ENCODE measurements around the gene RAB4A. TPM values are rescaled to one million over a fixed set of nuclear protein-coding genes. Genes with fewer than 3 reads are reported as not detected.
"Not testable (repeated sequence)": the region's sequence is repeated elsewhere in the genome, so short reads cannot be mapped to it uniquely, and the experiment has no call there.

Gene RAB4A
- total RNA-seq, 1 experiment from 2014 or later: 11.1 TPM

- DNase-seq (ENCODE audit: low spot score): no peak
Observed at GRCh38 chr1:229298420-229298819, 27.5 kb downstream of the RAB4A start.

GRCh38 chr1:229298887-229299503 is 28.1 kb downstream of the RAB4A start:
- no peak for DNase-seq (ENCODE audit: low spot score)

DNA sequence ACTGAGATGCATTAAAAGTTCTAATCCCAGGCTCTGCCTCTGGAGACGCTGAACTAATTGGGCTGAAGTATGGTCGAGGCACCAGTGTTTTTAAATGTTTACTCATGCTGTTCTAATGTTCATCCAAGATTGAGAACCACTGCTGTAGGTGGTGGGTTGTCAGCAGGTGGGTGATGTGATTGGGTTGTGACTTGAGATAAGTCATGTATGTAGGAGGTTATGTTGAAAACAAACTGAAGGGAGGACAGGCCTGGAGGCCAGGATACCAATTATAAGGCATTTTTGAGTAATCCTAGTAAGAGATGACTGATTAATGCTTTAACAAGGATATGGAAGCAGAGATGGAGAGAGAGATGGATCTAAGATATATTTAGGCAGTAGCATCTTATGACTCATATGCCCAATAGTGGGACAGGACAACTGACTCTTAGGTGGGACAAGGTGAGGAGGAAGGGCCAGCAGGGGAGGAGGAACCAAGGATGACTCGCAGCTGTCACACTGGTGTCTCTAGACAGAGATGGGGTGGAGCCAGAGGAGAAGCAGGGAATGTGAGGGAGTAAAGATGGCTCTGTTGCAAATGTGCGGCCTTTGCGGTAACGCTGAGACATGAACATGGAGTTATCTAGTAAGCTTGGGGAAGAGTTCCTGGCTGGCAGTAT is 29.3 kb downstream of the RAB4A start:
- DNase-seq (ENCODE audit: low spot score): no peak

DNA sequence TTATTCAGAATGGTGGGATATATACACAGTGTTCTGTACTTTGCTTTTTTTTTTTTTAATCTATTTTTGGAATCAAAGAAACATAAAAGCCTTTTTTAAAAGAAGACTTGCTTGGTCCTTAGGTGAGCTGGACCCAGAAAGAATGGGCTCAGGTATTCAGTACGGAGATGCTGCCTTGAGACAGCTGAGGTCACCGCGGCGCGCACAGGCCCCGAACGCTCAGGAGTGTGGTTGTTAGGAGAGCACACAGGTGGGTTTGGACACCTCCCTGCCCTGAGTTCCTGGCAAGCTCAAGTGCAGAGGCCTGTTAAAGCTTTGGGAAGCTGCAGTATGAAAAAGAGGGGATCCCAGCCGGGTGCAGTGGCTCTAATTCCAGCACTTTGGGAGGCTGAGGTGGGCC is 31.8 kb downstream of the RAB4A start:
- no peak for DNase-seq (ENCODE audit: low spot score)

DNA sequence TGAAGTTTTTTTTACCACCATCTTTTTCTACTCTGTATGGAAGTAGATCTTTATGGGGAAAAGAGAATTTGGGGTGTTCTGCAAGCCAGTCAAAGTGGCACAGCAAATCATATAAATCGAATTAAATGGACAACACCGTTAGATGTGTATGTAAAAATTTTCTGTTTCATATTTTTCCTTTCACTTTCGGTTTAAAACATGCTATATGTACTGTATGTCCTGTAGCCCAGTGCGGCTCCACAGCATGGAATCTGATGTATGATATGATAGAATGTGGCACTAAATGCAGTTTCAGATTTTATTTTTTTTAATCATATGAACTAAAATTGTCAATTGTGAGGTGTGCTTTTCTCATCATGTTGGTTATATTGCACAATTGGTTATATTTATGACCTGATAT is 32.9 kb downstream of the RAB4A start:
- no peak for DNase-seq (ENCODE audit: low spot score)

- no peak for DNase-seq (ENCODE audit: low spot score)
Observed at GRCh38 chr1:229305392-229305791, 34.5 kb downstream of the RAB4A start.

- no peak for DNase-seq (ENCODE audit: low spot score)
Observed at GRCh38 chr1:229309074-229309473, 38.2 kb downstream of the RAB4A start.

DNA sequence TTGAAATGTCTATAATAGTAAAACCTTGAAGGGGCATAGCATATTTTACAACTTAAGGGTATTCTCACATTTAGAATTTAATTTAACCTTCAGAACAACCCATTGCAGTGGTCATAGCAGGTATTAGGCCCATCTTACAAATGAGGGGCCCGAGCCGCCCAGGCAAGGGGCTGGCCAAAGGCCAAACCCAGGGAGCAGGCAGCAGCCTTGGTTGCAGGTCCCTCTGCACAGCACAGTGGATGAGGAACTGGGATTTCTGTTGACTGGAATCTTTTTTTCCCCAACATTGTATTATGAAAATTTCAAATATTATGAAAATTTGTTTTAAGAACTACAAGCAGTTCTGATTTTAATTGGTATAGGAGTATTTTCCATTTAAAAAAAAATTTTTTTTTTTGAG is 38.8 kb downstream of the RAB4A start:
- no peak for DNase-seq (ENCODE audit: low spot score)

- DNase-seq (ENCODE audit: low spot score): no peak
Observed at GRCh38 chr1:229310833-229311232, 39.9 kb downstream of the RAB4A start.

- DNase-seq (ENCODE audit: low spot score): no peak
Observed at GRCh38 chr1:229316166-229316565, 45.3 kb downstream of the RAB4A start.

GRCh38 chr1:229318056-229318455 is 47.1 kb downstream of the RAB4A start:
- no peak for DNase-seq (ENCODE audit: low spot score)

GRCh38 chr1:229319487-229319886 is 48.6 kb downstream of the RAB4A start:
- DNase-seq (ENCODE audit: low spot score): no peak

DNA sequence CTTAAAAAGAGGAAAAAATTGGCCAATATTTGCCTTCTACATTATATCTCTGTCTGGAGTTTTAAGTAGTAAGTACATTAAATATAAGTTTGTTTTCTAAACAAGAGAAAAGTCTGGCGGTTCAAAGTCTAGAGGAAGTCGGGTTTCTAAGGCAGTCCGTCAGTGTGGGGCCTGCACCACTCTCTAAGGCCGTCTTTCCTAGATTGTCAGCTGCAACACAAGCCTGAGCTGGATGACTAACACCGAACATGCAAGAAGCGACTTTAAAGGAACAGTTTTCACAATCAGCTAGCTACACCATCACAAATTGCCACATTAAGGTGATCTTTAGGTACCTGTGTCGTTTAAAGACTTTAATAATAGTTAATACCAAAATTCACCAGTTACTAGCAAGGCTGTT is 52.3 kb downstream of the RAB4A start:
- no peak for DNase-seq (ENCODE audit: low spot score)

- no peak for DNase-seq (ENCODE audit: low spot score)
Observed at GRCh38 chr1:229323885-229324553, 53.1 kb downstream of the RAB4A start.

DNA sequence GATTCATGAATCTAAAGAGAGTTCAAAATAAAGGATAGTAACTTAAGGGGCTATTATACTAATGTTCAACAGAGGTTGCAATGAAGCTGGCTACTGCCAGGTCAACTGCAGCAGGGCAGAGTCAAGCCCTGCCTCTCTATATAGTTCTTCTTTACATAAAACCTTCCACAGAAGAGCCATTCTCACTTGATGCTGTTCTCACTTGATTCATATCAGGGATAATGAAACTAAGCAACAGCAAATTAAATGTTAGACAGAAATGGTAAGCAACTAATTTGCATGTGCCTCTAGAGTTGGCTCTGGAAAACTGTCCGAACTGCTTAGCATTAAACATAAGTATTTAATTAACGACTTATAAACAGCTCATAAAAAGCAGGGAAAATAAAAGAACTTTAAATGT is 54.5 kb downstream of the RAB4A start:
- DNase-seq (ENCODE audit: low spot score): no peak

GRCh38 chr1:229325853-229326487 is 55.1 kb downstream of the RAB4A start:
- no peak for DNase-seq (ENCODE audit: low spot score)

GRCh38 chr1:229326601-229327000 is 55.7 kb downstream of the RAB4A start:
- DNase-seq (ENCODE audit: low spot score): no peak

DNA sequence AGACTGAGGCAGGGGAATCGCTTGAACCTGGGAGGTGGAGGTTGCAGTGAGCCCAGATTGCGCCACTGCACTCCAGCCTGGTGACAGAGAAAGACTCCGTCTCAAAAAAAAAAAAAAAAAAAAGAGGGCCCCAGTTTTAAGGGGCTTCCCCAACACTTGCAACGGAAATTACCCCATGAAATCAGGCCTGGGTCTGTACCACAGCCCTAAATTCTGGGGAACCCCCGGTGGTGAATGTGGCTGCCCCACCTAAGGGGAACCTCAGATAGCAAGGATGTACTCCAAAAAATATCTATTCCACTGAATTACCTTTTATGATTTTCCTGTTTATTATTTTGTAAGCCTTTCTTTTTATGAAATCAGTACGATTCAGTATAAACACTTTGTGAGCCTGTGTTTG is 56.9 kb downstream of the RAB4A start:
- not testable (repeated sequence) for DNase-seq (ENCODE audit: low spot score)

GRCh38 chr1:229328598-229329362 is 57.9 kb downstream of the RAB4A start:
- DNase-seq (ENCODE audit: low spot score): no peak

GRCh38 chr1:229334269-229334668 is 63.4 kb downstream of the RAB4A start:
- no peak for DNase-seq (ENCODE audit: low spot score)

- DNase-seq (ENCODE audit: low spot score): no peak
Observed at GRCh38 chr1:229334716-229335115, 63.8 kb downstream of the RAB4A start.

- no peak for DNase-seq (ENCODE audit: low spot score)
Observed at GRCh38 chr1:229336345-229336744, 65.4 kb downstream of the RAB4A start.

Measured in H4 (cell line).